CD14-positive monocyte (primary cell): Measurements from ENCODE around the gene SPSB3. TPM values are rescaled to one million over a fixed set of nuclear protein-coding genes. Genes with fewer than 3 reads are reported as not detected.

Experiments
- DNase-seq, 3 donors: peaks; one replicate each; pipeline ENCODE4 v3.0.0-alpha.2; 2011 to 2022
- H2AFZ ChIP-seq: 2 replicates; pipeline ENCODE4 v1.6.0; 2012; ENCODE audit warnings: mild to moderate bottlenecking, low read depth, low read length, inconsistent platforms; ENCODE audit not compliant: insufficient read depth, poor library complexity, severe bottlenecking
- H3K27ac ChIP-seq, 2 donors: 1 replicate in 1 of 2; 2 replicates in 1 of 2; pipeline ENCODE4 v1.5.1; 2012 to 2013; ENCODE audit warnings: low read length in 2 of 2, control low read depth in 1 of 2, inconsistent platforms in 1 of 2, low read depth in 1 of 2, mild to moderate bottlenecking in 1 of 2
- H3K27me3 ChIP-seq, 2 donors: one replicate each; pipeline versions ENCODE4 v1.6.0 to v1.6.1; 2011 to 2013; ENCODE audit warnings: low read length in 2 of 2; ENCODE audit not compliant: control insufficient read depth in 2 of 2, insufficient read depth in 2 of 2
- H3K36me3 ChIP-seq, 2 donors: replicated peaks in 1 of 2; 1 replicate in 1 of 2; 2 replicates in 1 of 2; pipeline versions ENCODE4 v1.5.1 to v1.6.1; 2012 to 2013; ENCODE audit warnings: low read length in 2 of 2, control low read depth in 1 of 2, inconsistent platforms in 1 of 2, mild to moderate bottlenecking in 1 of 2; ENCODE audit not compliant: insufficient read depth in 2 of 2, control insufficient read depth in 1 of 2
- H3K4me1 ChIP-seq, 2 donors: 1 replicate in 1 of 2; 2 replicates in 1 of 2; pipeline versions ENCODE4 v1.5.1 to v1.6.1; 2012 to 2013; ENCODE audit warnings: low read length in 2 of 2, control low read depth in 1 of 2, inconsistent platforms in 1 of 2, mild to moderate bottlenecking in 1 of 2, moderate library complexity in 1 of 2; ENCODE audit not compliant: insufficient read depth in 2 of 2, control insufficient read depth in 1 of 2
- H3K4me2 ChIP-seq: replicated peaks from 2 replicates; pipeline ENCODE3; 2012; ENCODE audit warnings: low read length, moderate library complexity, mild to moderate bottlenecking; ENCODE audit not compliant: poor library complexity, severe bottlenecking; ENCODE audit errors: extremely low read depth
- H3K4me3 ChIP-seq, 3 experiments: fragments of 200-600 bp in 1 of 3; sonication (generic) in 1 of 3; replicated peaks in 1 of 3; 1 replicate in 2 of 3; 2 replicates in 1 of 3; pipeline ENCODE4 v1.5.1; 2011 to 2013; ENCODE audit warnings: low read length in 3 of 3, mild to moderate bottlenecking in 3 of 3, control low read depth in 2 of 3, low read depth in 2 of 3, inconsistent platforms in 1 of 3, moderate library complexity in 1 of 3
- H3K79me2 ChIP-seq: 2 replicates; pipeline ENCODE4 v1.6.0; 2012; ENCODE audit warnings: mild to moderate bottlenecking, control low read depth, inconsistent platforms, low read length, moderate library complexity; ENCODE audit not compliant: insufficient read depth
- H3K9ac ChIP-seq: 2 replicates; pipeline ENCODE4 v1.6.0; 2017; ENCODE audit warnings: low read length, mild to moderate bottlenecking; ENCODE audit not compliant: insufficient read depth, poor library complexity, severe bottlenecking
- H3K9me3 ChIP-seq, 2 donors: replicated peaks in 1 of 2; 1 replicate in 1 of 2; 2 replicates in 1 of 2; pipeline versions ENCODE4 v1.5.1 to v1.6.1; 2012 to 2013; ENCODE audit warnings: low read length in 2 of 2, control low read depth in 1 of 2; ENCODE audit not compliant: control insufficient read depth in 1 of 2, insufficient read depth in 1 of 2
- H4K20me1 ChIP-seq: 2 replicates; pipeline ENCODE4 v1.6.0; 2012; ENCODE audit warnings: mild to moderate bottlenecking, low read length, control low read depth, moderate library complexity; ENCODE audit not compliant: insufficient read depth
- H3K27ac Mint-ChIP-seq, 7 donors: one replicate each; pipeline ENCODE4 v1.8.0; 2020; ENCODE audit warnings: mild to moderate bottlenecking in 7 of 7, mixed read lengths in 7 of 7, moderate library complexity in 6 of 7, inconsistent platforms in 2 of 7
- H3K27me3 Mint-ChIP-seq, 3 donors: one replicate each; pipeline ENCODE4 v1.8.0; 2021 to 2022; ENCODE audit warnings: low read depth in 3 of 3, mild to moderate bottlenecking in 3 of 3, mixed read lengths in 3 of 3, moderate library complexity in 3 of 3, inconsistent platforms in 1 of 3
- H3K36me3 Mint-ChIP-seq, 2 donors: one replicate each; pipeline ENCODE4 v1.8.0; 2020; ENCODE audit warnings: mixed read lengths in 2 of 2, inconsistent platforms in 1 of 2, mild to moderate bottlenecking in 1 of 2
- H3K4me1 Mint-ChIP-seq: one replicate; pipeline ENCODE4 v1.8.0; 2020; ENCODE audit warnings: mild to moderate bottlenecking, mixed read lengths
- H3K4me3 Mint-ChIP-seq, 2 donors: one replicate each; pipeline ENCODE4 v1.8.0; 2020; ENCODE audit warnings: mild to moderate bottlenecking in 2 of 2, mixed read lengths in 2 of 2, moderate library complexity in 1 of 2
- H3K9me3 Mint-ChIP-seq, 7 donors: one replicate each; pipeline ENCODE4 v1.8.0; 2020 to 2022; ENCODE audit warnings: mixed read lengths in 7 of 7, mild to moderate bottlenecking in 6 of 7, moderate library complexity in 6 of 7, inconsistent platforms in 2 of 7
- WGBS: methylation state at CpG from one replicate; pipeline ENCODE4 v1.1.5; 2013; ENCODE audit warnings: missing lambda C conversion rate; ENCODE audit not compliant: insufficient coverage; 5-methylcytosine and 5-hydroxymethylcytosine counted together
- intact Hi-C, 2 donors: fragments of 100-400 bp; cut with micrococcal nuclease; formaldehyde crosslinking; loops; one replicate each; pipeline versions ENCODE4 v1.15.0 to v1.15.1; 2023
- polyA plus RNA-seq, 3 donors: library from polyadenylated mRNA; depleted of rRNA in 1 of 3; unstranded in 2 of 3; stranded (reverse) in 1 of 3; fragments of 300-500 nt in 2 of 3; fragments of >200 nt in 1 of 3; fragmentation: Illumina TruSeq in 2 of 3; gene quantifications; 1 replicate in 2 of 3; 2 replicates in 1 of 3; pipeline ENCODE4 v1.2.3, GENCODE V29; 2012 to 2021
- TF ChIP-seq, protein P1 (sequence below): fragments of 200-600 bp; IDR thresholded peaks from one replicate; pipeline ENCODE4 v1.8.0; 2022; ENCODE audit warnings: antibody characterized with exemption, mild to moderate bottlenecking

SPSB3 gene
- polyA plus RNA-seq, 3 donors = 36.8 to 151 (median 40.2) TPM

DNA sequence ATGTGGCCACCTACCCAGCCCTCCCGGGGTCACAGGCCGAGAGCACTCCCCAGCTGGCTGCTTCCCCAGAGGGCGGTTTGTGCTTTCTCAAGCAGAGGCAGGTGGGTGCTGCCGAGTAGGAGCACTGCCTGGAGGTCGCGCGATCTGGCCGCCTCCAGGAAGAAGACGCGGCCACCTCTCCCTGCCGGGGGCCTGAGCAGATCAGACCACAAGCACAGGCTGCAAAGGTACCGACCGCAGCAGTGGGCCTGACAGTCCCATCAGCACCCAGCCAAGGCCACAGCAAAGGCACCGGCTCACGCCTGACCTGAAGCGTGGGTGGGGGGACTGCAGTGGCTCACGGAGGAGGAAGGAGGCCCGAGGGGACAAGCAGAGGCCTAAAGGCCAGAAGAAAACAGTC, 26.3 kb upstream of the SPSB3 start:
- WGBS = 90% methylated on average over 13 of the region's 18 CpGs
- Histone ChIP-seq H3K4me2 (no peak overlapping the region), H3K4me1 (no peaks in the 10 kb centered on the region), H3K27me3 (no peaks in the 10 kb centered on the region), H3K9me3 (no peaks in the 10 kb centered on the region), H3K27ac (no peak overlapping the region), H3K4me3 (no peak overlapping the region), H3K36me3 (peaks cover 37 to 46% of the 10 kb centered on the region in 2 donors), H2AFZ (no peak overlapping the region), H3K79me2 (no peaks in the 10 kb centered on the region), H3K9ac (no peak overlapping the region), H4K20me1 (peaks cover 11% of the 10 kb centered on the region)
- no peak overlapping the region for H3K27ac Mint-ChIP-seq
- no peak overlapping the region for H3K4me3 Mint-ChIP-seq
- TF ChIP-seq, protein P1, sequence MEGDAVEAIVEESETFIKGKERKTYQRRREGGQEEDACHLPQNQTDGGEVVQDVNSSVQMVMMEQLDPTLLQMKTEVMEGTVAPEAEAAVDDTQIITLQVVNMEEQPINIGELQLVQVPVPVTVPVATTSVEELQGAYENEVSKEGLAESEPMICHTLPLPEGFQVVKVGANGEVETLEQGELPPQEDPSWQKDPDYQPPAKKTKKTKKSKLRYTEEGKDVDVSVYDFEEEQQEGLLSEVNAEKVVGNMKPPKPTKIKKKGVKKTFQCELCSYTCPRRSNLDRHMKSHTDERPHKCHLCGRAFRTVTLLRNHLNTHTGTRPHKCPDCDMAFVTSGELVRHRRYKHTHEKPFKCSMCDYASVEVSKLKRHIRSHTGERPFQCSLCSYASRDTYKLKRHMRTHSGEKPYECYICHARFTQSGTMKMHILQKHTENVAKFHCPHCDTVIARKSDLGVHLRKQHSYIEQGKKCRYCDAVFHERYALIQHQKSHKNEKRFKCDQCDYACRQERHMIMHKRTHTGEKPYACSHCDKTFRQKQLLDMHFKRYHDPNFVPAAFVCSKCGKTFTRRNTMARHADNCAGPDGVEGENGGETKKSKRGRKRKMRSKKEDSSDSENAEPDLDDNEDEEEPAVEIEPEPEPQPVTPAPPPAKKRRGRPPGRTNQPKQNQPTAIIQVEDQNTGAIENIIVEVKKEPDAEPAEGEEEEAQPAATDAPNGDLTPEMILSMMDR = no peak
- H3K27me3 Mint-ChIP-seq = no peaks in the 10 kb centered on the region
- DNase-seq = no peak
- intact Hi-C loops = no loop called here
- H3K36me3 Mint-ChIP-seq = peaks cover 39 to 68% of the 10 kb centered on the region in 2 donors
- H3K4me1 Mint-ChIP-seq = no peaks in the 10 kb centered on the region
- peaks cover 0 to 2% (median 0%) of the 10 kb centered on the region in 7 donors for H3K9me3 Mint-ChIP-seq

DNA sequence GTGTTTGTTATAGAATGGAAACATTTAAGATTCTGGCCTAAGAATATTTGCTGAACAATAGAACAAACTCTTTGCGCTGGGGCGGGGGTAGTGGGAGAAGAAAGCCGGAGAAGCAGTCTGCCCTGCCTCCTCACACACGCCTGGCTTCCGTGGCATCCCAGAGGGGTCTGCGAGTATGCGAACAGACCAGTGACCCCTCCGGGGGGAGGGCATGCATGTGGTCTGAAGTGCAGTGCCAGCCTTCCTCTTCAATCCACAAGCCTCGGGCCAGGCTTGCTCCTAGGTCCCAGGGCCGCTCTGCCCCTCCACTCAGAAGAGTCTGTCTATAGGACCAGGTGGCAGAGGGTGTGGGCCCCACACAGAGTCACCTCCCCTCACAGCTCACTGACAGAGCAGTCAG, 25.3 kb upstream of the SPSB3 start:
- Histone ChIP-seq H3K36me3 (peaks cover 31 to 38% of the 10 kb centered on the region in 2 donors), H2AFZ (no peak overlapping the region), H3K4me2 (no peak overlapping the region), H3K9ac (no peak overlapping the region), H3K4me3 (no peak overlapping the region), H3K27ac (no peak overlapping the region), H4K20me1 (peaks cover under 1% of the 10 kb centered on the region), H3K79me2 (no peaks in the 10 kb centered on the region), H3K4me1 (no peaks in the 10 kb centered on the region), H3K27me3 (no peaks in the 10 kb centered on the region), H3K9me3 (no peaks in the 10 kb centered on the region)
- intact Hi-C loops = no loop called here
- Mint-ChIP-seq H3K4me3 (no peak overlapping the region), H3K27ac (no peak overlapping the region), H3K9me3 (peaks cover 0 to 2% (median 0%) of the 10 kb centered on the region in 7 donors), H3K4me1 (no peaks in the 10 kb centered on the region), H3K27me3 (no peaks in the 10 kb centered on the region), H3K36me3 (peaks cover 32 to 60% of the 10 kb centered on the region in 2 donors)
- DNase-seq = no peak
- TF ChIP-seq, protein P1 = no peak
- WGBS = 100% methylated on average over 5 of the region's 10 CpGs
